ENCODE results near the gene CCDC86.

The CCDC86 gene

GRCh38 chr11:60873533-60873932 is 31.6 kb downstream of the CCDC86 start:
- peak overlapping the region; percentile 54 for H3K4me3 Mint-ChIP-seq
- H3K4me1 Mint-ChIP-seq (ENCODE audit: low read depth), result peaks cover 67% of the 10 kb centered on the region
- DNase-seq (ENCODE audit: low spot score), result no peak
- no peaks in the 10 kb centered on the region for H3K27me3 Mint-ChIP-seq (ENCODE audit: low read depth)
- no peaks in the 10 kb centered on the region for H3K9me3 Mint-ChIP-seq
- H3K27ac Mint-ChIP-seq, result peak overlapping the region; percentile 31
- peaks cover 10% of the 10 kb centered on the region for H3K36me3 Mint-ChIP-seq (ENCODE audit: low read depth)

DNA sequence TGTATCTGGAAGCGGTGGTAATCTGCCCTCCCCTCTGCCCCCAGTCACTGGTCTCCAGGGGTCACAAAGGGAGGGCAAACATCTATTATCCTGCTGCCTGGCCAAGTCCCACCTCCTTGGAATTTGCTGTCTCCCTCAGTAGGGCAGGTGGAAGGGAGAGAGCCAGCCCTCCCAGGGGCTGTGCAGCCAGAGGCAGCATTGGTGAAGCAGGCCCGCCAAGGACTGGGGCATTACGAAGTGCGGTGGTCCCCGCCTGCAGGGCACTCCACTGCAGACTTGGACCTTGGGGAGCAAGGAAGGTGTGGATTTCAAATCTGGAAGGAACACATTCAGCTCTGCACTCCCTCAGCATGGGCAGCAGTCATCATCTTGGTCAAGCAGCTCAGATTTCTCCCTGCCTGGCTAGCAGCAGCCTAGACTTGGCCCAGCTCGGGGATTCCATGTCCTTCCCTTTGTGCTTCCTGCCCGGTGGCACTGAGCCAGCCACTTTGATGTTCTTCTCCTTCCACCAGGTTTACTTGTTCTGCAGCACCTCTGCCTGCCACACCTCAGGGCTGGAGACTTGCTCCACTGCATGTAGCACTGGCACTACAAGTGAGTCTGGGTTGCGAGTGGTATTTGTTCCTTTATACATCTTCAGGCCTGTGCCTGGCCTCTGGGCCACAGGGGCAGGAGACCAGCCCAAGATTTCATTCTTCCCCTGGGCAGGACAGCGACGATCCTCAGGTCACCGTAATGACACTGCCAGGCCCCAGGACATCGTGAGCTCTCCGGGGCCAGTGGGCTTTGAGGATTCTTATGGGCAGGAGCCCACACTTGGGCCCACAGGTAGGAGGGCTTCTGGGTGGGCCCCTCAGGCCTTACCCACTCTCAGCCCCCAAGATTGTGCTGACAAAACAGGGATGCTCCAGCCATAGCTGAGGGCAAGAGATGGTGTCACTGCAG is 32.8 kb downstream of the CCDC86 start:
- Mint-ChIP-seq H3K4me1 (ENCODE audit: low read depth) (peaks cover 58% of the 10 kb centered on the region), H3K4me3 (peak overlapping the region; percentile 16), H3K27me3 (ENCODE audit: low read depth) (no peaks in the 10 kb centered on the region), H3K9me3 (no peaks in the 10 kb centered on the region), H3K27ac (peak overlapping the region; percentile 65), H3K36me3 (ENCODE audit: low read depth) (peaks cover 16% of the 10 kb centered on the region)
- no peak for DNase-seq (ENCODE audit: low spot score)

GRCh38 chr11:60875366-60876167 is 33.7 kb downstream of the CCDC86 start:
- no peak overlapping the region for H3K27ac Mint-ChIP-seq
- no peaks in the 10 kb centered on the region for H3K9me3 Mint-ChIP-seq
- H3K27me3 Mint-ChIP-seq (ENCODE audit: low read depth), result no peaks in the 10 kb centered on the region
- H3K4me3 Mint-ChIP-seq, result no peak overlapping the region
- peaks cover 57% of the 10 kb centered on the region for H3K4me1 Mint-ChIP-seq (ENCODE audit: low read depth)
- H3K36me3 Mint-ChIP-seq (ENCODE audit: low read depth), result peaks cover 18% of the 10 kb centered on the region
- DNase-seq (ENCODE audit: low spot score), result no peak

GRCh38 chr11:60876168-60876485 is 34.2 kb downstream of the CCDC86 start:
- no peaks in the 10 kb centered on the region for H3K9me3 Mint-ChIP-seq
- peaks cover 24% of the 10 kb centered on the region for H3K36me3 Mint-ChIP-seq (ENCODE audit: low read depth)
- H3K4me1 Mint-ChIP-seq (ENCODE audit: low read depth), result peaks cover 56% of the 10 kb centered on the region
- H3K27me3 Mint-ChIP-seq (ENCODE audit: low read depth), result no peaks in the 10 kb centered on the region
- H3K4me3 Mint-ChIP-seq, result no peak overlapping the region
- no peak for DNase-seq (ENCODE audit: low spot score)
- H3K27ac Mint-ChIP-seq, result no peak overlapping the region

GRCh38 chr11:60878245-60879101 is 36.6 kb downstream of the CCDC86 start:
- DNase-seq (ENCODE audit: low spot score), result no peak
- Mint-ChIP-seq H3K27me3 (ENCODE audit: low read depth) (no peaks in the 10 kb centered on the region), H3K4me3 (no peak overlapping the region), H3K9me3 (no peaks in the 10 kb centered on the region), H3K4me1 (ENCODE audit: low read depth) (peaks cover 37% of the 10 kb centered on the region), H3K27ac (no peak overlapping the region), H3K36me3 (ENCODE audit: low read depth) (peaks cover 39% of the 10 kb centered on the region)

- Mint-ChIP-seq H3K4me3 (no peak overlapping the region), H3K36me3 (ENCODE audit: low read depth) (peaks cover 44% of the 10 kb centered on the region), H3K27ac (no peak overlapping the region), H3K9me3 (no peaks in the 10 kb centered on the region), H3K4me1 (ENCODE audit: low read depth) (peaks cover 35% of the 10 kb centered on the region), H3K27me3 (ENCODE audit: low read depth) (no peaks in the 10 kb centered on the region)
- no peak for DNase-seq (ENCODE audit: low spot score)
These were observed 37.2 kb downstream of the CCDC86 start for GRCh38 chr11:60879104-60879503.

DNA sequence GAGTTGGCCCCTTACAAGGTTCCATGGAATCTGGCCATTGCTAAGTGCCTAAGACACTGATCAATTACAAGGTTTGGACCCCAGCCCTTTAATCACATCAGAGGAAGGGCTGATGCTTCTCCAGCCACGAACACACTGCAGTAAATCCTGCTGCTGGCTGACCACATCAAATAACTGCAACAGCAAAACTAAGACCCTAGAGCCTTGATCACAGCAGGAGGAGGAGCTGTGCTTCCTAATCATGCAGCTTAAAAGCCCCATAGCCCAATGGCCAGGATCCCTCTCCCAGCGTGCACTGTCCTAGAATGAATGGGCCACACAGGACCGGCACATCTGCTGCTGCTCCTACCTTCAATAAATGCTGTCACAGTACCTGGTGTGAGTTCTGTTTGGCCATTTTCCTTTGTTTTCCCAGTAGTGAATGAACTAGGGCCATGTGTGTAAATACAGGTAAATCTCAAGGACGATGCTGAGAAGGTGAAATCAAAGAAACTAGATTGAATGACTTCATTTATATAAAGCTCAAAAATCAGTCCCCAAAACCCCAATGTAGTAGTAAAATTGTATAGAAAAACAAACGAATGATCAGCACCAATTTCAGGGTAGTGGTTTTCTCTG is 38.2 kb downstream of the CCDC86 start:
- peaks cover 48% of the 10 kb centered on the region for H3K36me3 Mint-ChIP-seq (ENCODE audit: low read depth)
- no peak for DNase-seq (ENCODE audit: low spot score)
- no peak overlapping the region for H3K27ac Mint-ChIP-seq
- no peaks in the 10 kb centered on the region for H3K27me3 Mint-ChIP-seq (ENCODE audit: low read depth)
- peaks cover 28% of the 10 kb centered on the region for H3K4me1 Mint-ChIP-seq (ENCODE audit: low read depth)
- no peaks in the 10 kb centered on the region for H3K9me3 Mint-ChIP-seq
- no peak overlapping the region for H3K4me3 Mint-ChIP-seq

DNA sequence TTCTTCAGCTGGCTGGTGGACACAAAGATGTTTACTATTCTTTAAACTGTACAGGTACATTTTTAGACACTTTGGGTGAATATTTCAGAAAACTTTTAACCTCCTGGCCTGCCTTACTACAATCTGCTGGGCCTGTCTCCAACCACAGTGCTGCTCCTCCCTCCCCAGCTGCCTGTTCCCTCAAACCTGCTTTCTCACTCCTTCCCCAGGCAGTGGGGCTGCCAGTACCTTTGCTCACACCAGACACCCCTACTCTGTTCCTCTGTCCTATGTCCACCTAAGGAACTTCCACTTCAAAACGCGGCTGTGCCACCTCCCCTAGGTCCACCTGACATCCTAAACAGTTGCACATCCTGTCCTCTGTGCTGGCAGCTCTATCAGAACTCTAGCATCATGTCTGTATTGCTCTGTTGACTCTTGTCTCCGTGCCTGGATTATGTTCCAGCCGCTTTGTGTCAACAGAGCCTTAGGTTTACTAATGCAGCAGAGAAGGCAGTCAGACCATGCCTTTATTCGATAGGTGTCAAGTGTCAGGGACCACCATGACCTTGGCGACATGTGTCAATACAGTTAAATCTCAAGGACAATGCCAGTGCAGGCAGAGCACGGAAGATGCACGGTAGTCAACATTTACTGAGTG is 38.9 kb downstream of the CCDC86 start:
- Mint-ChIP-seq H3K4me3 (no peak overlapping the region), H3K27me3 (ENCODE audit: low read depth) (no peaks in the 10 kb centered on the region), H3K4me1 (ENCODE audit: low read depth) (peaks cover 31% of the 10 kb centered on the region), H3K27ac (peak overlapping the region; percentile 70), H3K36me3 (ENCODE audit: low read depth) (peaks cover 54% of the 10 kb centered on the region), H3K9me3 (no peaks in the 10 kb centered on the region)
- no peak for DNase-seq (ENCODE audit: low spot score)

- DNase-seq (ENCODE audit: low spot score), result peak; percentile 32
These were observed 45.6 kb downstream of the CCDC86 start for GRCh38 chr11:60887556-60887955.

DNA sequence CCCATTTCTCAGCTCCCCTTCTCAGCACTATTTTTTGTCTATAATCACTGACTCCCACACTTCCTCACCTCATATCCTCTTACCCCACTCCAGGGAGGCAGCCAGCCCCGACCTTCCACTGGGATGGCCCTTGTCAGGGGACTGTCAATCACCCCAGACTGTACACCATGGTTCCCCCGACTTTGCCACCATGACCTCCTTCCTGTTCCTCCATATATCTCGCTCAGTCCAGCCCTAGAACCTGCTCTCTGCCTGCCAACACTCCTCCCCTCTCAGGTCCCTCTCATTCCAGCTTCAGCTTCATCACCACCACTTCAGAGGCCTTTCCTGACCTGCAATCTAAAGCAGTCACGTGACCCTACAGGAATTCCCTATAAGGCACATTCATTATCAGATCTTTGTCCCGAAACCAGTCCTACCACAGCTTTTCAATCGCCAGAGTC is 48.0 kb downstream of the CCDC86 start:
- DNase-seq (ENCODE audit: low spot score), result no peak
- Mint-ChIP-seq H3K4me3 (no peak overlapping the region), H3K27ac (peak overlapping the region; percentile 75), H3K36me3 (ENCODE audit: low read depth) (peaks cover 56% of the 10 kb centered on the region), H3K27me3 (ENCODE audit: low read depth) (no peaks in the 10 kb centered on the region), H3K9me3 (no peaks in the 10 kb centered on the region), H3K4me1 (ENCODE audit: low read depth) (peaks cover 14% of the 10 kb centered on the region)

More at GRCh38 chr11:60887556-60887955, 45.6 kb downstream of the CCDC86 start:
- peaks cover 62% of the 10 kb centered on the region for H3K36me3 Mint-ChIP-seq (ENCODE audit: low read depth)
- peak overlapping the region; percentile 9 for H3K27ac Mint-ChIP-seq
- H3K27me3 Mint-ChIP-seq (ENCODE audit: low read depth), result no peaks in the 10 kb centered on the region
- no peaks in the 10 kb centered on the region for H3K9me3 Mint-ChIP-seq
- H3K4me1 Mint-ChIP-seq (ENCODE audit: low read depth), result peaks cover 21% of the 10 kb centered on the region
- H3K4me3 Mint-ChIP-seq, result no peak overlapping the region

- DNase-seq (ENCODE audit: low spot score), result no peak
- Mint-ChIP-seq H3K4me3 (no peak overlapping the region), H3K36me3 (ENCODE audit: low read depth) (peaks cover 53% of the 10 kb centered on the region), H3K27me3 (ENCODE audit: low read depth) (no peaks in the 10 kb centered on the region), H3K9me3 (no peaks in the 10 kb centered on the region), H3K4me1 (ENCODE audit: low read depth) (peaks cover 9% of the 10 kb centered on the region), H3K27ac (no peak overlapping the region)
These were observed 48.8 kb downstream of the CCDC86 start for GRCh38 chr11:60890696-60891095.

- peaks cover 6% of the 10 kb centered on the region for H3K4me1 Mint-ChIP-seq (ENCODE audit: low read depth)
- no peaks in the 10 kb centered on the region for H3K9me3 Mint-ChIP-seq
- H3K4me3 Mint-ChIP-seq, result no peak overlapping the region
- H3K27me3 Mint-ChIP-seq (ENCODE audit: low read depth), result no peaks in the 10 kb centered on the region
- DNase-seq (ENCODE audit: low spot score), result no peak
- H3K27ac Mint-ChIP-seq, result no peak overlapping the region
- peaks cover 52% of the 10 kb centered on the region for H3K36me3 Mint-ChIP-seq (ENCODE audit: low read depth)
These were observed 49.3 kb downstream of the CCDC86 start for GRCh38 chr11:60891103-60891741.

Data from T-helper 2 cell treated with Interferon-gamma antibody and Interleukin-4, amounts not matched to agents 5 μg/mL and 100 μg/mL, for 36 hours (primary cell).